Colonic mucosa (tissue), 4 donors: ENCODE data around the gene ALDH9A1. TPM values are rescaled to one million over a fixed set of nuclear protein-coding genes. Genes with fewer than 3 reads are reported as not detected.
"Not testable (repeated sequence)": the region's sequence is repeated elsewhere in the genome, so short reads cannot be mapped to it uniquely, and the experiment has no call there.

Source experiments
- DNase-seq: peaks from one replicate; pipeline ENCODE4 v3.0.0-alpha.2; 2020
- H3K27ac ChIP-seq: fragments of 200-600 bp; one replicate; pipeline ENCODE4 v1.8.0; 2021
- H3K27me3 ChIP-seq: fragments of 200-600 bp; one replicate; pipeline ENCODE4 v1.8.0; 2021
- H3K36me3 ChIP-seq: fragments of 200-600 bp; one replicate; pipeline ENCODE4 v1.8.0; 2021
- H3K4me1 ChIP-seq: fragments of 200-600 bp; one replicate; pipeline ENCODE4 v1.8.0; 2021; ENCODE audit warnings: mild to moderate bottlenecking
- H3K4me3 ChIP-seq: fragments of 200-600 bp; one replicate; pipeline ENCODE4 v1.8.0; 2021
- H3K9ac ChIP-seq, 2 donors: one replicate each; pipeline ENCODE4 v1.7.0; 2013; ENCODE audit warnings: control low read depth in 2 of 2, low read depth in 2 of 2, low read length in 2 of 2
- H3K9me3 ChIP-seq: fragments of 200-600 bp; one replicate; pipeline ENCODE4 v1.8.0; 2021
- CTCF ChIP-seq: fragments of 200-600 bp; IDR thresholded peaks from one replicate; pipeline ENCODE4 v1.8.0; 2022; ENCODE audit warnings: antibody characterized with exemption, mild to moderate bottlenecking
- intact Hi-C: fragments of 100-400 bp; cut with DNase I; formaldehyde crosslinking; loops from one replicate; pipeline ENCODE4 v1.14.1; 2022
- total RNA-seq, 2 donors: library from RNA; stranded (reverse); fragmentation: NEBNext Ultra II Directional in 1 of 2; extraction: Animal tissue kit (Norgen Biotek cat#: 25700) in 1 of 2; gene quantifications; one replicate each; pipeline ENCODE4 v1.2.1, GENCODE V29; 2021
- donor health status: healthy.
- donor health status: DM: no; HTN: no; CAD: no.
- donor health status: DM: no; HTN: no; CAD: no.

Gene ALDH9A1
- total RNA-seq, 2 donors from 2014 or later: 62.3 to 77.4 TPM

GRCh38 chr1:165644064-165644735 lies 54.2 kb downstream of the ALDH9A1 start:
- intact Hi-C loops: no loop called here

GRCh38 chr1:165641231-165641987 lies 57.0 kb downstream of the ALDH9A1 start:
- no peak overlapping the region for H3K9ac ChIP-seq
- no peak overlapping the region for H3K4me3 ChIP-seq
- no peaks in the 10 kb centered on the region for H3K9me3 ChIP-seq
- intact Hi-C loops: no loop called here
- no peaks in the 10 kb centered on the region for H3K4me1 ChIP-seq
- TF ChIP-seq CTCF: no peak
- H3K27ac ChIP-seq: no peak overlapping the region
- H3K36me3 ChIP-seq: no peaks in the 10 kb centered on the region
- no peaks in the 10 kb centered on the region for H3K27me3 ChIP-seq
- DNase-seq: no peak

More at GRCh38 chr1:165644064-165644735, 54.2 kb downstream of the ALDH9A1 start:
- H3K4me3 ChIP-seq: no peak overlapping the region
- no peak for TF ChIP-seq CTCF
- H3K27ac ChIP-seq: no peak overlapping the region
- DNase-seq: no peak
- H3K4me1 ChIP-seq: peaks cover 7% of the 10 kb centered on the region
- H3K36me3 ChIP-seq: no peaks in the 10 kb centered on the region
- H3K9ac ChIP-seq: no peak overlapping the region
- no peaks in the 10 kb centered on the region for H3K9me3 ChIP-seq
- H3K27me3 ChIP-seq: no peaks in the 10 kb centered on the region

GRCh38 chr1:165639821-165640623 lies 58.3 kb downstream of the ALDH9A1 start:
- intact Hi-C loops: loop anchor here (10.0 kb wide), 1 partner anchor 125 kb away; the partner anchor contains the start of gene TMCO1
- no peak overlapping the region for H3K27ac ChIP-seq
- no peaks in the 10 kb centered on the region for H3K4me1 ChIP-seq

GRCh38 chr1:165638211-165638610 lies 60.2 kb downstream of the ALDH9A1 start:
- not testable (repeated sequence) for H3K4me1 ChIP-seq, H3K27ac ChIP-seq, H3K9me3 ChIP-seq, H3K36me3 ChIP-seq, H3K4me3 ChIP-seq, H3K27me3 ChIP-seq, DNase-seq
- intact Hi-C loops: loop anchor here (10.0 kb wide), 1 partner anchor 127 kb away; the partner anchor contains the start of gene TMCO1
- peak overlapping the region in 1 of 2 donors; percentile 27 for H3K9ac ChIP-seq

More at GRCh38 chr1:165639821-165640623, 58.3 kb downstream of the ALDH9A1 start:
- no peak for DNase-seq
- H3K27me3 ChIP-seq: no peaks in the 10 kb centered on the region
- H3K4me3 ChIP-seq: no peak overlapping the region
- H3K36me3 ChIP-seq: no peaks in the 10 kb centered on the region
- no peak overlapping the region for H3K9ac ChIP-seq
- no peaks in the 10 kb centered on the region for H3K9me3 ChIP-seq
- TF ChIP-seq CTCF: no peak

- intact Hi-C loops: loop anchor here (10.0 kb wide), 1 partner anchor 127 kb away; the partner anchor contains the start of gene TMCO1
- H3K36me3 ChIP-seq: no peaks in the 10 kb centered on the region
- peak overlapping the region in 1 of 2 donors; percentile 27 for H3K9ac ChIP-seq
- no peak for TF ChIP-seq CTCF
- peak; percentile 46 for DNase-seq
- H3K4me3 ChIP-seq: no peak overlapping the region
- H3K9me3 ChIP-seq: no peaks in the 10 kb centered on the region
- no peaks in the 10 kb centered on the region for H3K27me3 ChIP-seq
- peak overlapping the region; percentile 9 for H3K27ac ChIP-seq
- H3K4me1 ChIP-seq: peaks cover 8% of the 10 kb centered on the region
Observed at GRCh38 chr1:165637427-165637826, 60.9 kb downstream of the ALDH9A1 start.
